ENCODE data around the gene NFATC2. TPM values are rescaled to one million over a fixed set of nuclear protein-coding genes. Genes with fewer than 3 reads are reported as not detected.

Gene NFATC2
- total RNA-seq, 1 experiment from 2014 or later: 6.3 TPM

GRCh38 chr20:51419646-51420045 is 122.9 kb downstream of the NFATC2 start:
- H3K4me3 ChIP-seq: no peak overlapping the region
- H3F3A ChIP-seq (ENCODE audit: insufficient read depth, low read depth): peaks cover 29% of the 10 kb centered on the region
- no peaks in the 10 kb centered on the region for H3K9me2 ChIP-seq (ENCODE audit: insufficient read depth)
- H4K20me1 ChIP-seq (ENCODE audit: insufficient read depth): no peaks in the 10 kb centered on the region
- no peak overlapping the region for H3K27ac ChIP-seq
- H3K79me2 ChIP-seq (ENCODE audit: low read depth): no peaks in the 10 kb centered on the region
- no peak for TF ChIP-seq EZH2 (IDR thresholded peaks at IDR 0.05; ENCODE audit: low read depth)
- TF ChIP-seq CTCF (conservative IDR thresholded peaks at IDR 0.05): no peak
- ChIA-PET CTCF (no interaction called here), POLR2A (ENCODE audit: unreplicated experiment) (no interaction called here)
- no peak for DNase-seq
- peaks cover 22% of the 10 kb centered on the region for H3K4me1 ChIP-seq (replicated peaks; ENCODE audit: insufficient read depth)
- intact Hi-C loops (cut with micrococcal nuclease; ENCODE audit: unreplicated experiment): no loop called here
- no peak overlapping the region for H2AFZ ChIP-seq
- H3K36me3 ChIP-seq (ENCODE audit: low read depth): no peaks in the 10 kb centered on the region
- no TSS peak for BruUV-seq (replicated peaks)
- H3K4me2 ChIP-seq: no peak overlapping the region
- H3K27me3 ChIP-seq (ENCODE audit: insufficient read depth, low read depth): no peaks in the 10 kb centered on the region
- no peaks in the 10 kb centered on the region for H3K9me3 ChIP-seq (ENCODE audit: insufficient read depth, low read depth)

- H3K36me3 ChIP-seq (ENCODE audit: low read depth): no peaks in the 10 kb centered on the region
- no peaks in the 10 kb centered on the region for H3K79me2 ChIP-seq (ENCODE audit: low read depth)
- no peaks in the 10 kb centered on the region for H3K27me3 ChIP-seq (ENCODE audit: insufficient read depth, low read depth)
- POLR2A ChIA-PET (ENCODE audit: unreplicated experiment): no interaction called here
- no peak overlapping the region for H2AFZ ChIP-seq
- no peak overlapping the region for H3K4me3 ChIP-seq
- no peak for DNase-seq
- peaks cover 25% of the 10 kb centered on the region for H3F3A ChIP-seq (ENCODE audit: insufficient read depth, low read depth)
- CTCF ChIA-PET: no interaction called here
- no peak overlapping the region for H3K4me2 ChIP-seq
- BruUV-seq (replicated peaks): no TSS peak
- no peaks in the 10 kb centered on the region for H3K9me2 ChIP-seq (ENCODE audit: insufficient read depth)
- H4K20me1 ChIP-seq (ENCODE audit: insufficient read depth): no peaks in the 10 kb centered on the region
- H3K27ac ChIP-seq: no peak overlapping the region
- intact Hi-C loops (cut with micrococcal nuclease; ENCODE audit: unreplicated experiment): no loop called here
- TF ChIP-seq CTCF (conservative IDR thresholded peaks at IDR 0.05) (no peak), EZH2 (IDR thresholded peaks at IDR 0.05; ENCODE audit: low read depth) (no peak)
- peaks cover 18% of the 10 kb centered on the region for H3K4me1 ChIP-seq (replicated peaks; ENCODE audit: insufficient read depth)
- no peaks in the 10 kb centered on the region for H3K9me3 ChIP-seq (ENCODE audit: insufficient read depth, low read depth)
Measured at GRCh38 chr20:51419231-51419630, 123.3 kb downstream of the NFATC2 start.

GRCh38 chr20:51418137-51418529 is 124.4 kb downstream of the NFATC2 start:
- Histone ChIP-seq H2AFZ (no peak overlapping the region), H3F3A (ENCODE audit: insufficient read depth, low read depth) (peaks cover 14% of the 10 kb centered on the region; the same call in 1 of the 2 replicates), H3K4me3 (no peak overlapping the region), H4K20me1 (ENCODE audit: insufficient read depth) (no peaks in the 10 kb centered on the region), H3K4me1 (replicated peaks; ENCODE audit: insufficient read depth) (peaks cover 7% of the 10 kb centered on the region), H3K36me3 (ENCODE audit: low read depth) (no peaks in the 10 kb centered on the region), H3K4me2 (no peak overlapping the region), H3K9me2 (ENCODE audit: insufficient read depth) (no peaks in the 10 kb centered on the region), H3K9me3 (ENCODE audit: insufficient read depth, low read depth) (no peaks in the 10 kb centered on the region), H3K79me2 (ENCODE audit: low read depth) (no peaks in the 10 kb centered on the region), H3K27me3 (ENCODE audit: insufficient read depth, low read depth) (no peaks in the 10 kb centered on the region), H3K27ac (no peak overlapping the region)
- DNase-seq: no peak
- ChIA-PET POLR2A (ENCODE audit: unreplicated experiment) (no interaction called here), CTCF (no interaction called here)
- BruUV-seq (replicated peaks): no TSS peak
- intact Hi-C loops (cut with micrococcal nuclease; ENCODE audit: unreplicated experiment): no loop called here
- TF ChIP-seq CTCF (conservative IDR thresholded peaks at IDR 0.05) (no peak), EZH2 (IDR thresholded peaks at IDR 0.05; ENCODE audit: low read depth) (no peak)

Data from PC-9 (cell line).